ENCODE measurements around the gene ZNF660. TPM values are rescaled to one million over a fixed set of nuclear protein-coding genes. Genes with fewer than 3 reads are reported as not detected.
"Not testable (repeated sequence)": the region's sequence is repeated elsewhere in the genome, so short reads cannot be mapped to it uniquely, and the experiment has no call there.

ZNF660 gene
- total RNA-seq, result 1 to 10 TPM; 2.3 to 4.9 (median 3.3) TPM
- under 1 TPM in 2 of 3 donors, not detected in 1; 0.60 to 0.73 TPM for polyA plus RNA-seq

- no peak for TF ChIP-seq CTCF (IDR thresholded peaks at IDR 0.05)
- TF ChIP-seq POLR2AphosphoS5 (IDR thresholded peaks at IDR 0.05), result peak in 3 of 4 donors; percentile 48 to 73 (median 52)
- TF ChIP-seq POLR2A (IDR thresholded peaks at IDR 0.05), result peak; percentile 15 to 17
- TF ChIP-seq EP300 (IDR thresholded peaks at IDR 0.05), result no peak
- H3K4me1 ChIP-seq, result peaks cover 0 to 17% (median 9%) of the 10 kb centered on the region in 4 donors
- 2 to 3% methylated on average over 41 of the region's 41 CpGs for WGBS, 2 donors
- DNase-seq, result peak; percentile 84
- H3K9me3 ChIP-seq, result peaks cover 0 to 3% (median 0%) of the 10 kb centered on the region in 4 donors
- intact Hi-C loops (cut with DNase I), result no loop called here
- H3K4me3 ChIP-seq, result peak within 1 kb of the TSS; percentile 60 to 84 (median 72)
- H3K27ac ChIP-seq, result peak within 1 kb of the TSS; percentile 72 to 81 (median 77)
- peaks cover 0 to 33% (median 0%) of the 10 kb centered on the region in 4 donors for H3K36me3 ChIP-seq
- peaks cover 0 to 13% (median 0%) of the 10 kb centered on the region in 3 donors for H3K27me3 ChIP-seq
Observed at GRCh38 chr3:44584646-44585501, at the start of gene ZNF660. Gene ZNF660, plus strand, starts transcription at chr3:44584964. Its CDS starts 9,230 bp downstream, at chr3:44594194.

- WGBS, 2 donors, result 5 to 12% methylated on average over 1 of the region's 1 CpG
- Histone ChIP-seq H3K4me1 (no peaks in the 10 kb centered on the region), H3K9me3 (no peaks in the 10 kb centered on the region), H3K4me3 (no peak overlapping the region), H3K27me3 (peaks cover 0 to 44% (median 9%) of the 10 kb centered on the region in 3 donors), H3K27ac (no peak overlapping the region), H3K36me3 (no peaks in the 10 kb centered on the region)
- no peak for TF ChIP-seq POLR2AphosphoS5 (IDR thresholded peaks at IDR 0.05)
- no peak for TF ChIP-seq POLR2A (IDR thresholded peaks at IDR 0.05)
- no peak for TF ChIP-seq CTCF (IDR thresholded peaks at IDR 0.05)
- TF ChIP-seq EP300 (IDR thresholded peaks at IDR 0.05), result no peak
- intact Hi-C loops (cut with DNase I), result no loop called here
- no peak for DNase-seq
Observed at GRCh38 chr3:44535364-44535763, 49.4 kb upstream of the ZNF660 start.

- H3K4me1 ChIP-seq; H3K27ac ChIP-seq; DNase-seq; H3K4me3 ChIP-seq; H3K36me3 ChIP-seq; intact Hi-C loops (cut with DNase I); H3K9me3 ChIP-seq: not testable (repeated sequence)
- 31 to 67% methylated on average over 1 of the region's 1 CpG for WGBS, 2 donors
- peaks cover 0 to 13% (median 5%) of the 10 kb centered on the region in 3 donors for H3K27me3 ChIP-seq
Observed at GRCh38 chr3:44544811-44545210, 40.0 kb upstream of the ZNF660 start.

GRCh38 chr3:44554626-44555592, 29.9 kb upstream of the ZNF660 start, which contains the start of gene ZKSCAN7:
Gene ZKSCAN7, plus strand, starts transcription at chr3:44555193. Its CDS starts 1,855 bp downstream, at chr3:44557048.
- DNase-seq, result peak; percentile 73
- peak within 1 kb of the TSS; percentile 62 to 85 (median 78) for H3K4me3 ChIP-seq
- H3K4me1 ChIP-seq, result peaks cover 0 to 14% (median 10%) of the 10 kb centered on the region in 4 donors
- intact Hi-C loops (cut with DNase I), result loop anchor here (1.0 kb wide), 1 partner anchor 44 kb away; no protein-coding TSS in a partner anchor
- WGBS, 2 donors, result 6 to 11% methylated on average over 68 of the region's 68 CpGs
- H3K27me3 ChIP-seq, result peaks cover 0 to 23% (median 0%) of the 10 kb centered on the region in 3 donors
- peaks cover 0 to 5% (median 0%) of the 10 kb centered on the region in 4 donors for H3K9me3 ChIP-seq
- peak within 1 kb of the TSS; percentile 71 to 81 (median 76) for H3K27ac ChIP-seq
- TF ChIP-seq POLR2A (IDR thresholded peaks at IDR 0.05) (no peak), CTCF (IDR thresholded peaks at IDR 0.05) (no peak), EP300 (IDR thresholded peaks at IDR 0.05) (no peak), POLR2AphosphoS5 (IDR thresholded peaks at IDR 0.05) (peak in 1 of 4 donors; percentile 7)
- peaks cover 0 to 9% (median 0%) of the 10 kb centered on the region in 4 donors for H3K36me3 ChIP-seq

All from sigmoid colon (tissue), 7 donors.